ENCODE results near the gene TRAF2. TPM values are rescaled to one million over a fixed set of nuclear protein-coding genes. Genes with fewer than 3 reads are reported as not detected.

Gene TRAF2
- total and polyA plus RNA-seq, 8 donors = 5.5 to 248 (median 11.7) TPM

DNA sequence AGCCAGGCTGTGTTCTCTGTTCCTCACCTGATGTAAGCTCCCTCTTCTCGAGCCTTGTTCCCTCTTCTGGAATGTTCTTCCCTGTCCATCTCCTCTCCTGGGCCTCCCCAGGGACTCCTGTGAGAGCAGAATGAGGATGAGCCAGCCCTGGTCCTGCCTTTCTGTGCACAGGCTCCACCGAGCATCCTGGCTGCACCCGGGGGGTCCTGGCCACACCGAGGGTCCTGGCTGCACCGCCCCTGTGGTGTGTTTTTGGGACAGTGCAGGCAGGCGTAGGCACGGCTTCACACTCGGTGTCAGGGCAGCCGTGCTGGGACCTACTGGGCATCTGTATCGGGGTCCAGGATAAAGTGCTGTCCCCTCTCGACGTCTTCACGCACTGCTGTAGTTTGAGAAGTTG, 40.4 kb downstream of the TRAF2 start:
- no peaks in the 10 kb centered on the region for H3K4me1 ChIP-seq
- H3K27ac ChIP-seq = no peak overlapping the region
- no peaks in the 10 kb centered on the region for H3K9me3 ChIP-seq
- TF ChIP-seq, protein P1, sequence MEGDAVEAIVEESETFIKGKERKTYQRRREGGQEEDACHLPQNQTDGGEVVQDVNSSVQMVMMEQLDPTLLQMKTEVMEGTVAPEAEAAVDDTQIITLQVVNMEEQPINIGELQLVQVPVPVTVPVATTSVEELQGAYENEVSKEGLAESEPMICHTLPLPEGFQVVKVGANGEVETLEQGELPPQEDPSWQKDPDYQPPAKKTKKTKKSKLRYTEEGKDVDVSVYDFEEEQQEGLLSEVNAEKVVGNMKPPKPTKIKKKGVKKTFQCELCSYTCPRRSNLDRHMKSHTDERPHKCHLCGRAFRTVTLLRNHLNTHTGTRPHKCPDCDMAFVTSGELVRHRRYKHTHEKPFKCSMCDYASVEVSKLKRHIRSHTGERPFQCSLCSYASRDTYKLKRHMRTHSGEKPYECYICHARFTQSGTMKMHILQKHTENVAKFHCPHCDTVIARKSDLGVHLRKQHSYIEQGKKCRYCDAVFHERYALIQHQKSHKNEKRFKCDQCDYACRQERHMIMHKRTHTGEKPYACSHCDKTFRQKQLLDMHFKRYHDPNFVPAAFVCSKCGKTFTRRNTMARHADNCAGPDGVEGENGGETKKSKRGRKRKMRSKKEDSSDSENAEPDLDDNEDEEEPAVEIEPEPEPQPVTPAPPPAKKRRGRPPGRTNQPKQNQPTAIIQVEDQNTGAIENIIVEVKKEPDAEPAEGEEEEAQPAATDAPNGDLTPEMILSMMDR (IDR thresholded peaks at IDR 0.05) = no peak
- no peak for TF ChIP-seq POLR2A (IDR thresholded peaks at IDR 0.05)
- TF ChIP-seq EP300 (IDR thresholded peaks at IDR 0.05) = no peak
- no peak for TF ChIP-seq POLR2AphosphoS5 (IDR thresholded peaks at IDR 0.05)
- H3K27me3 ChIP-seq = no peaks in the 10 kb centered on the region
- 93 to 96% (median 95%) methylated on average over 8 to 13 of the region's 13 CpGs for WGBS, 5 donors
- H3K36me3 ChIP-seq = peaks cover 10 to 66% (median 61%) of the 10 kb centered on the region in 4 donors
- no peak overlapping the region for H3K4me3 ChIP-seq
- no peak for DNase-seq
- intact Hi-C loops (cut with DNase I; ENCODE audit: low total_unique reads) = no loop called here

DNA sequence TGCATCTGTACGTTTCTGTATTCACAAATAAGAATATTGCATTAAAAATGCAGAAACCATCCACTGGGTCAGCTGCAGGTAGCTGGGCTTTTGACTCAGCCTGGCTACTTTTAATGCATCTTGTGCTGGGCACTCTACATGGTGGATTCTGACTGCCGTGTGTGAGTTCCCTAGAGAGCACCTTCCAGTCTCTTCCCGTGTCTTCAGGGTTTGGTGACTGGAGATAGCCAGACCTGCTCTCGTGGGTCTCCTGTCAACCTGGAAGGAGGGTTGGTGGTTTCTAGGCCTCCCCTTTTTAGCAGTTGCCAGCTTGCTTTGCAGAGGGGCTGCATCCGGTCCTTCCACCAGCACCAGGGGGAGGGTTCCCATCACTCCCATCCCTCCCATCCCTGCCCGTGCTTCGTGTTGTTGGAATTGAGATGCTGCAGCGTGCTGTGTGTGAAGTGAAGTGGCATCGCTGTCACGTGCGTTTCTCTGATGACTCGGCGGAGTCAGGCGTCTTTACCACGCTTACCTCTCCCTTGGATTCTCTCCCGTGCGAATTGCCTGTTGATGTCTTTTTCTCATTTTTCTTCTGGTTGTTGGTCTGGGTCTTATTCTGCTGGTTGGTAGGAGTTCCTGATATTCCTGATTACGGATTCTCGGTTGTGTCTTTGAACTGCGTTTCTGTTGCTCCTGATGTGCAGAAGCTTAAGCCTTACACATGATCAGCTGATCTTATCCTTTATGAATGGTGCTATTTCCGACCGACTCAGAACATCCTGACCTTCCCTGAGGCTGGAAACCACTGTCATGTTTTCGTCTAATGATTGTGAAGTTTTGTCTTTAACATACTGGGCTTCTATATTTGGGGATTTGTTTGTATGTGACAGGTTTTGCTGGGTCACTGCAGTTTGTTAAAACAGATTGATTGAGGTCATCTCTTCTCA, 41.3 kb downstream of the TRAF2 start:
- H3K27me3 ChIP-seq = no peaks in the 10 kb centered on the region
- DNase-seq = no peak
- intact Hi-C loops (cut with DNase I; ENCODE audit: low total_unique reads) = no loop called here
- H3K36me3 ChIP-seq = peaks cover 4 to 59% (median 54%) of the 10 kb centered on the region in 4 donors
- no peak overlapping the region for H3K4me3 ChIP-seq
- TF ChIP-seq POLR2AphosphoS5 (IDR thresholded peaks at IDR 0.05) (no peak), EP300 (IDR thresholded peaks at IDR 0.05) (no peak), POLR2A (IDR thresholded peaks at IDR 0.05) (no peak)
- TF ChIP-seq, protein P1 (IDR thresholded peaks at IDR 0.05) = no peak
- no peaks in the 10 kb centered on the region for H3K9me3 ChIP-seq
- no peak overlapping the region for H3K27ac ChIP-seq
- 78 to 88% (median 84%) methylated on average over 22 to 23 of the region's 23 CpGs for WGBS, 5 donors
- no peaks in the 10 kb centered on the region for H3K4me1 ChIP-seq

DNA sequence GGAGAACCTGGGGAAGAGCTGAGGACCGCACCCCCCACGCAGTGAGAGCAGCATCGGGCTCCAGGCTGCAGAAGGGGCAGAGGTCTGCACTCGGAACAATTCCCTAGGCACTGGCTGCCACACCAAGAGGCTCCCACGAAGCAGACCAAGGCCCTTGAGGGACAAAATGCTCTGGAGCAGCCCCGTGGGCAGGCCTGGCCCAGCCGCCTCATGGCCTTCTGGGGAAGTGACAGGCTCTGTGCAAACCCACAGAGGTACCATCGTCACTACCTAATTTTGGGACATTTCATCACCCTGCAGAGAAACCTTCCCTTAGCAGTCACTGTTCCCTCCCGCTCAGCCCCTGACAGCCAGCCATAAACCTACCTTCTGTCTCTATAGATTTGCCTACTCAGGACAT, 42.3 kb downstream of the TRAF2 start:
- intact Hi-C loops (cut with DNase I; ENCODE audit: low total_unique reads) = no loop called here

DNA sequence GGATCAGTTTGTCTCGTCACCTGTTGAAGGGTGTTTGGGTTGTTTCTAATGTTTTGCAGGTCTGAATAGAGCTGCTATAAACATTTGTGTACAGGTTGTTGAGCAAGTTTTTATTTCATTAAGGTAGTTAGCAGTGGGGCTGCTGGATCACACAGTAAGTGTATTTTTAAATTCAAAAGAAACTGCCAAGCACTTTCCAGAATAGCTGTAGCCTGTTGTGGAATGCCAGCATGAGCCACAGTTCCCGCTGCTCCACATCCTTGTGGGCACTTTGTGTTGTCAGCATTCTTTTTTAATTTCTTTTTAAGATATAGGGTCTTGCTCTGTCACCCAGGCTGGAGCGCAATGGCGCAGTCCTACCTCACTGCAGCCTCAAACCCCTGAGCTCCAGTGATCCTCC, 43.7 kb downstream of the TRAF2 start:
- Histone ChIP-seq H3K27me3 (no peaks in the 10 kb centered on the region), H3K27ac (no peak overlapping the region), H3K36me3 (peaks cover 0 to 38% (median 35%) of the 10 kb centered on the region in 4 donors), H3K4me1 (no peaks in the 10 kb centered on the region), H3K9me3 (no peaks in the 10 kb centered on the region), H3K4me3 (no peak overlapping the region)
- DNase-seq = no peak
- intact Hi-C loops (cut with DNase I; ENCODE audit: low total_unique reads) = no loop called here
- WGBS, 5 donors = 96 to 98% (median 97%) methylated on average over 4 of the region's 4 CpGs
- no peak for TF ChIP-seq POLR2AphosphoS5 (IDR thresholded peaks at IDR 0.05)
- TF ChIP-seq, protein P1 (IDR thresholded peaks at IDR 0.05) = no peak
- TF ChIP-seq EP300 (IDR thresholded peaks at IDR 0.05) = no peak
- TF ChIP-seq POLR2A (IDR thresholded peaks at IDR 0.05) = no peak

More for the DNA sequence above, 42.3 kb downstream of the TRAF2 start:
- Histone ChIP-seq H3K4me1 (no peaks in the 10 kb centered on the region), H3K27ac (no peak overlapping the region), H3K36me3 (peaks cover 4 to 51% (median 49%) of the 10 kb centered on the region in 4 donors), H3K27me3 (no peaks in the 10 kb centered on the region), H3K4me3 (no peak overlapping the region), H3K9me3 (no peaks in the 10 kb centered on the region)
- TF ChIP-seq POLR2A (IDR thresholded peaks at IDR 0.05) = no peak
- TF ChIP-seq EP300 (IDR thresholded peaks at IDR 0.05) = no peak
- TF ChIP-seq POLR2AphosphoS5 (IDR thresholded peaks at IDR 0.05) = no peak
- TF ChIP-seq, protein P1 (IDR thresholded peaks at IDR 0.05) = no peak
- no peak for DNase-seq
- 76 to 84% (median 80%) methylated on average over 8 to 9 of the region's 9 CpGs for WGBS, 5 donors

Data from stomach (tissue), 9 donors.